Hippocampal formation (tissue), 2 donors: Measurements from ENCODE around the gene RYR2.

Experiments used
- DNase-seq, 2 donors: peaks; one replicate each; lab custom pipeline; 2025; lab: John Stamatoyannopoulos, UW

RYR2 gene

GRCh38 chr1:237032029-237032428 is 10.0 kb upstream of the RYR2 start:
- DNase-seq = no peak

- DNase-seq = no peak
These were observed 8.9 kb upstream of the RYR2 start for GRCh38 chr1:237033061-237033460.

GRCh38 chr1:237033804-237034203 is 8.2 kb upstream of the RYR2 start:
- DNase-seq = no peak

GRCh38 chr1:237035759-237036158 is 6.2 kb upstream of the RYR2 start:
- no peak for DNase-seq

GRCh38 chr1:237038211-237038610 is 3.8 kb upstream of the RYR2 start:
- DNase-seq = no peak

- DNase-seq = no peak
These were observed 1.2 kb upstream of the RYR2 start for GRCh38 chr1:237040823-237041222.

- DNase-seq = no peak
These were observed 556 bp upstream of the RYR2 start for GRCh38 chr1:237041461-237041794.

- no peak for DNase-seq
These were observed 525 bp downstream of the RYR2 start for GRCh38 chr1:237042526-237042891.

- peak in 1 of 2 donors; percentile 5 for DNase-seq
These were observed 1.1 kb downstream of the RYR2 start for GRCh38 chr1:237042892-237043576.

GRCh38 chr1:237043846-237044636 is 2.1 kb downstream of the RYR2 start:
- no peak for DNase-seq

- no peak for DNase-seq
These were observed 3.5 kb downstream of the RYR2 start for GRCh38 chr1:237045278-237046016.

GRCh38 chr1:237048803-237049202 is 6.8 kb downstream of the RYR2 start:
- DNase-seq = no peak

GRCh38 chr1:237050185-237050584 is 8.2 kb downstream of the RYR2 start:
- DNase-seq = no peak

- DNase-seq = no peak
These were observed 8.9 kb downstream of the RYR2 start for GRCh38 chr1:237050915-237051314.

GRCh38 chr1:237054313-237054712 is 12.3 kb downstream of the RYR2 start:
- DNase-seq = no peak

- DNase-seq = no peak
These were observed 16.5 kb downstream of the RYR2 start for GRCh38 chr1:237058470-237058869.

GRCh38 chr1:237059244-237059643 is 17.3 kb downstream of the RYR2 start:
- DNase-seq = no peak

GRCh38 chr1:237062976-237063375 is 21.0 kb downstream of the RYR2 start:
- DNase-seq = no peak

- no peak for DNase-seq
These were observed 23.9 kb downstream of the RYR2 start for GRCh38 chr1:237065903-237066302.

GRCh38 chr1:237070519-237070918 is 28.5 kb downstream of the RYR2 start:
- no peak for DNase-seq

GRCh38 chr1:237071641-237072420 is 29.8 kb downstream of the RYR2 start:
- no peak for DNase-seq
